Neural cell (in vitro differentiated cells): ENCODE measurements around the gene PARP12. TPM values are rescaled to one million over a fixed set of nuclear protein-coding genes. Genes with fewer than 3 reads are reported as not detected.

Experiments used
- H2AFZ ChIP-seq: fragments of 200-600, 300-800 bp; sonication (generic), shearing (Covaris generic); 2 replicates; pipeline ENCODE4 v1.6.0; 2014; ENCODE audit warnings: low read depth, mild to moderate bottlenecking, antibody characterized with exemption, low read length, moderate library complexity
- H3F3A ChIP-seq: fragments of 200-600 bp; shearing (Covaris generic); 2 replicates; pipeline ENCODE4 v1.6.1; 2016; ENCODE audit warnings: mild to moderate bottlenecking, moderate library complexity, mixed read lengths, antibody characterized with exemption, low read length; ENCODE audit not compliant: insufficient read depth, poor library complexity, severe bottlenecking
- H3K27ac ChIP-seq: fragments of 200-600, 300-800 bp; sonication (generic), shearing (Covaris generic); 2 replicates; pipeline ENCODE4 v1.5.1; 2014; ENCODE audit warnings: mild to moderate bottlenecking, low read length, moderate library complexity
- H3K27me3 ChIP-seq: fragments of 300-800, 200-600 bp; sonication (generic), shearing (Covaris generic); 2 replicates; pipeline ENCODE4 v1.6.0; 2014; ENCODE audit warnings: mild to moderate bottlenecking, low read depth, low read length, moderate library complexity; ENCODE audit not compliant: insufficient read depth
- H3K36me3 ChIP-seq: fragments of 300-800, 200-600 bp; sonication (generic), shearing (Covaris generic); 2 replicates; pipeline ENCODE4 v1.5.1; 2014; ENCODE audit warnings: mild to moderate bottlenecking, antibody characterized with exemption, low read length, moderate library complexity; ENCODE audit not compliant: insufficient read depth
- H3K4me2 ChIP-seq: fragments of 300-800, 200-600 bp; sonication (generic), shearing (Covaris generic); 2 replicates; pipeline ENCODE4 v1.6.0; 2014; ENCODE audit warnings: mild to moderate bottlenecking, low read length
- H3K4me3 ChIP-seq: fragments of 300-800, 200-600 bp; sonication (generic), shearing (Covaris generic); 2 replicates; pipeline ENCODE4 v1.5.1; 2014; ENCODE audit warnings: mild to moderate bottlenecking, low read length, moderate library complexity
- H3K79me2 ChIP-seq: fragments of 200-600 bp; shearing (Covaris generic); replicated peaks from 2 replicates; pipeline ENCODE4 v1.6.0; 2014; ENCODE audit warnings: mild to moderate bottlenecking, low read length, moderate library complexity; ENCODE audit not compliant: insufficient read depth
- H3K9ac ChIP-seq: fragments of 300-800, 200-600 bp; sonication (generic), shearing (Covaris generic); 2 replicates; pipeline ENCODE4 v1.6.1; 2016; ENCODE audit warnings: mild to moderate bottlenecking, low read length, mixed read lengths
- H3K9me2 ChIP-seq: fragments of 200-600 bp; shearing (Covaris generic); 2 replicates; pipeline ENCODE4 v1.6.1; 2016; ENCODE audit warnings: mild to moderate bottlenecking, low read length, mixed read lengths; ENCODE audit not compliant: insufficient read depth
- H3K9me3 ChIP-seq: fragments of 200-600, 300-800 bp; sonication (generic), shearing (Covaris generic); 2 replicates; pipeline ENCODE4 v1.6.1; 2016; ENCODE audit warnings: mild to moderate bottlenecking, mixed run types, low read length, moderate library complexity, mixed read lengths
- H4K20me1 ChIP-seq: fragments of 200-600 bp; shearing (Covaris generic); 2 replicates; pipeline ENCODE4 v1.6.1; 2016; ENCODE audit warnings: mild to moderate bottlenecking, mixed run types; ENCODE audit not compliant: insufficient read depth
- CTCF ChIP-seq: fragments of 450-650 bp; IDR thresholded peaks from 2 replicates; pipeline ENCODE4 v1.5.1; 2014; ENCODE audit warnings: antibody characterized with exemption, mild to moderate bottlenecking, moderate library complexity; ENCODE audit not compliant: poor library complexity, severe bottlenecking
- EP300 ChIP-seq: fragments of 450-650 bp; conservative IDR thresholded peaks from 2 replicates; pipeline ENCODE4 v1.6.1; 2014; ENCODE audit warnings: antibody characterized with exemption, mild to moderate bottlenecking, moderate library complexity; ENCODE audit not compliant: poor library complexity, severe bottlenecking
- EZH2 ChIP-seq: fragments of 200-600, 300-800 bp; shearing (Covaris generic), sonication (generic); IDR thresholded peaks from 2 replicates; pipeline ENCODE4 v1.6.1; 2014; ENCODE audit warnings: antibody characterized with exemption, low read length, borderline replicate concordance, mild to moderate bottlenecking; ENCODE audit not compliant: insufficient read depth, poor library complexity, severe bottlenecking
- MXI1 ChIP-seq: fragments of 450-650 bp; conservative IDR thresholded peaks from 2 replicates; pipeline ENCODE4 v1.6.1; 2014; ENCODE audit warnings: antibody characterized with exemption, mild to moderate bottlenecking; ENCODE audit not compliant: poor library complexity, severe bottlenecking
- POLR2AphosphoS5 ChIP-seq: IDR thresholded peaks from 2 replicates; pipeline ENCODE4 v1.6.1; 2012
- RAD21 ChIP-seq: fragments of 450-650 bp; conservative IDR thresholded peaks from 2 replicates; pipeline ENCODE4 v1.6.1; 2014; ENCODE audit warnings: antibody characterized with exemption, mild to moderate bottlenecking, moderate library complexity
- REST ChIP-seq: IDR thresholded peaks from 2 replicates; pipeline ENCODE4 v1.6.1; 2012; ENCODE audit warnings: borderline replicate concordance
- SMC3 ChIP-seq: fragments of 450-650 bp; conservative IDR thresholded peaks from 2 replicates; pipeline ENCODE4 v1.6.1; 2014; ENCODE audit warnings: antibody characterized with exemption, mild to moderate bottlenecking, moderate library complexity; ENCODE audit not compliant: poor library complexity
- TAF1 ChIP-seq: IDR thresholded peaks from 2 replicates; pipeline ENCODE4 v1.6.1; 2012; ENCODE audit warnings: low read depth
- polyA plus RNA-seq: library from polyadenylated mRNA; depleted of rRNA; stranded (reverse); fragments of >200 nt; gene quantifications from 2 replicates; pipeline ENCODE4 v1.2.3, GENCODE V29; 2014

Gene PARP12
- polyA plus RNA-seq, 1 donor from 2014 or later: not detected

GRCh38 chr7:140025814-140026433 lies 36.8 kb downstream of the PARP12 start:
- H3K36me3 ChIP-seq: no peaks in the 10 kb centered on the region
- no peaks in the 10 kb centered on the region for H3F3A ChIP-seq
- no peaks in the 10 kb centered on the region for H3K79me2 ChIP-seq
- no peak overlapping the region for H3K27ac ChIP-seq
- H3K4me3 ChIP-seq: no peak overlapping the region
- no peaks in the 10 kb centered on the region for H4K20me1 ChIP-seq
- no peaks in the 10 kb centered on the region for H3K9me3 ChIP-seq
- H3K27me3 ChIP-seq: peaks cover 2% of the 10 kb centered on the region
- TF ChIP-seq POLR2AphosphoS5 (no peak), RAD21 (no peak), CTCF (no peak), MXI1 (no peak), EP300 (no peak), TAF1 (no peak), SMC3 (no peak), EZH2 (no peak), REST (no peak)
- H3K4me2 ChIP-seq: no peak overlapping the region
- H3K9me2 ChIP-seq: no peaks in the 10 kb centered on the region
- H3K9ac ChIP-seq: no peak overlapping the region
- no peak overlapping the region for H2AFZ ChIP-seq

- TF ChIP-seq SMC3 (no peak), POLR2AphosphoS5 (no peak), TAF1 (no peak), EP300 (no peak), EZH2 (no peak)
- Histone ChIP-seq H3K9me2 (no peaks in the 10 kb centered on the region), H3K27me3 (peaks cover 2% of the 10 kb centered on the region), H3K79me2 (no peaks in the 10 kb centered on the region), H3F3A (no peaks in the 10 kb centered on the region), H3K27ac (no peak overlapping the region), H3K9me3 (no peaks in the 10 kb centered on the region), H3K36me3 (no peaks in the 10 kb centered on the region), H3K9ac (no peak overlapping the region), H2AFZ (no peak overlapping the region), H4K20me1 (no peaks in the 10 kb centered on the region), H3K4me3 (no peak overlapping the region), H3K4me2 (no peak overlapping the region)
Observed at GRCh38 chr7:140025241-140025640, 37.5 kb downstream of the PARP12 start.
